ENCODE results near the gene CCPG1. TPM values are rescaled to one million over a fixed set of nuclear protein-coding genes. Genes with fewer than 3 reads are reported as not detected.

The CCPG1 gene
- total and polyA plus RNA-seq, 2 of the 13 experiments (the other 11 are each of a cell fraction or from before 2014, with no cell fraction given), result 16.1 to 19.5 TPM

DNA sequence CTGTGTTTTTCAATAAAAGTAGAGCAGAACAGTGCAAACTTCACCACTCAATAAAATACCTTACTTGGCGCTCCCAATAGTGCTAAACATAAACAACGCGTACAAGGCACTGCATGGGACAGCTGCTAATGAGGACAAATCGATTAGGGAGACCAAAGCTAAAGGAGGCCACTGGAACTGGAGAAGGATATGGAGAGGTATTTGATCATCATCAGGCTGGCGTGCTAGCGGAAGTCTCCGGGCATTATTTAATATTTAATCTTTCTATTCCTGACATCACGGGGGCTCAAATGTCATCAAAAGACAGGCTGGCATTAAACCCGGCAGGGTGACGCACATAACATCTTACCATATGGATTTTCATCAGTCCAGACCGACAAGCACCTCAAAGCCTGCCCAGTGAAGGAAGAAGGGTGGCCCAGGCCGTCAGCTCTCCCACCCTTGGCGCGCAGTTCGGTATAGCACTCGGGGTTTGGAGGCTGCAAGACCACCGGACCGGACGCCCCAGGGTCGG is 604 bp downstream of the CCPG1 start (continued):
- TF ChIP-seq MAF1 (CRISPR knock-in tag; IDR thresholded peaks at IDR 0.05; ENCODE audit: borderline replicate concordance), result no peak
- TF ChIP-seq, protein P1, sequence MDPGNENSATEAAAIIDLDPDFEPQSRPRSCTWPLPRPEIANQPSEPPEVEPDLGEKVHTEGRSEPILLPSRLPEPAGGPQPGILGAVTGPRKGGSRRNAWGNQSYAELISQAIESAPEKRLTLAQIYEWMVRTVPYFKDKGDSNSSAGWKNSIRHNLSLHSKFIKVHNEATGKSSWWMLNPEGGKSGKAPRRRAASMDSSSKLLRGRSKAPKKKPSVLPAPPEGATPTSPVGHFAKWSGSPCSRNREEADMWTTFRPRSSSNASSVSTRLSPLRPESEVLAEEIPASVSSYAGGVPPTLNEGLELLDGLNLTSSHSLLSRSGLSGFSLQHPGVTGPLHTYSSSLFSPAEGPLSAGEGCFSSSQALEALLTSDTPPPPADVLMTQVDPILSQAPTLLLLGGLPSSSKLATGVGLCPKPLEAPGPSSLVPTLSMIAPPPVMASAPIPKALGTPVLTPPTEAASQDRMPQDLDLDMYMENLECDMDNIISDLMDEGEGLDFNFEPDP (CRISPR knock-in tag; conservative IDR thresholded peaks at IDR 0.05), result no peak
- TF ChIP-seq ZNF749 (CRISPR knock-in tag; IDR thresholded peaks at IDR 0.05; ENCODE audit: borderline replicate concordance), result peak; percentile 61; the same call in 1 of the 2 replicates

DNA sequence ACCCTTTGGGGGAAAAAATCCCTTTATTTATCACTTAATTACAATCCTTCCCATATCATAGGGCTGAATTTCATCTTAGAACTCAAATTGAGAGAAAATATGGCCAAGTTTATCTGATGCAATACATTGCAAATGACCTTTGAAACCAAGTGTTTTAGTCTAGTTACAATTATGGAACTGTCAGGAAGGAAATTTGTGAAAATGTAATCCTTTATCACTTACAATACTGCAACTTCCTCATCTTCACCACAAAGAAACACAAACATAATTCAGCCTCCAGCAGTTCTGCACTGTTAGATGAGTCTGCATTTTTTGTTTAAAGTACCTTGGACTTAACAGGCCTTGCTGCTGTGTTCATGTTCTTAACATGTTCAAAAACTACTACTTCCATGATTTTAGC is 4.6 kb downstream of the CCPG1 start:
- Histone ChIP-seq H3K9me3 (ENCODE audit: low read length) (no peaks in the 10 kb centered on the region), H3K4me1 (ENCODE audit: insufficient read depth, low read length) (peaks cover 40% of the 10 kb centered on the region), H3K9ac (ENCODE audit: insufficient read depth, low read depth, low read length) (peak overlapping the region; percentile 41), H3K36me3 (replicated peaks in 1 of 2; ENCODE audit: control insufficient read depth in 1 of 2, insufficient read depth in 2 of 2, low read length in 2 of 2) (no peaks in the 10 kb centered on the region), H3K27ac (ENCODE audit: extremely low read length, insufficient read depth, low read length) (peak overlapping the region; percentile 66), H3K4me2 (ENCODE audit: low read depth, low read length) (peak overlapping the region; percentile 40), H3K79me2 (ENCODE audit: insufficient read depth, low read length) (no peaks in the 10 kb centered on the region), H2AFZ (ENCODE audit: low read length) (no peak overlapping the region), H3K27me3 (ENCODE audit: control insufficient read depth in 1 of 2, insufficient read depth in 2 of 2, low read length in 2 of 2) (no peaks in the 10 kb centered on the region), H3K4me3 (replicated peaks in 1 of 3; ENCODE audit: insufficient read depth in 1 of 3, low read depth in 2 of 3, low read length in 3 of 3) (peak overlapping the region in 1 of 3 experiments; percentile 3; a peak in 1 of 6 replicates), H4K20me1 (ENCODE audit: insufficient read depth, low read length) (no peaks in the 10 kb centered on the region)
- POLR2A ChIA-PET, result no interaction called here
- no TSS peak for BruUV-seq (replicated peaks)
- FAIRE-seq (peak; percentile 60), ATAC-seq (no peak), DNase-seq (ENCODE audit: low spot score) (peak; percentile 44)
- intact Hi-C loops (cut with micrococcal nuclease; ENCODE audit: unreplicated experiment) (no loop called here), in situ Hi-C loops (cut with HindIII; ENCODE audit: extremely low pct_ligation_motif_present, low pct_unique_long_range_greater_than_20kb) (no loop called here)
- CTCF ChIA-PET (ENCODE audit: low intra/inter-chr PET ratio, low total read pairs), result no interaction called here
- TF ChIP-seq ELF3 (CRISPR knock-in tag; IDR thresholded peaks at IDR 0.05) (peak; percentile 62), DNMT1 (CRISPR knock-in tag; IDR thresholded peaks at IDR 0.05) (no peak), ZNF589 (CRISPR knock-in tag; conservative IDR thresholded peaks at IDR 0.05) (no peak), HNF4G (IDR thresholded peaks at IDR 0.05; ENCODE audit: borderline replicate concordance, low read depth, low read length) (0 out of 2 replicates have a peak, but pooled peaks have one; percentile 39), HNF4G (CRISPR knock-in tag; IDR thresholded peaks at IDR 0.05; ENCODE audit: borderline replicate concordance, low read depth) (no peak)
- TF ChIP-seq, protein P2, sequence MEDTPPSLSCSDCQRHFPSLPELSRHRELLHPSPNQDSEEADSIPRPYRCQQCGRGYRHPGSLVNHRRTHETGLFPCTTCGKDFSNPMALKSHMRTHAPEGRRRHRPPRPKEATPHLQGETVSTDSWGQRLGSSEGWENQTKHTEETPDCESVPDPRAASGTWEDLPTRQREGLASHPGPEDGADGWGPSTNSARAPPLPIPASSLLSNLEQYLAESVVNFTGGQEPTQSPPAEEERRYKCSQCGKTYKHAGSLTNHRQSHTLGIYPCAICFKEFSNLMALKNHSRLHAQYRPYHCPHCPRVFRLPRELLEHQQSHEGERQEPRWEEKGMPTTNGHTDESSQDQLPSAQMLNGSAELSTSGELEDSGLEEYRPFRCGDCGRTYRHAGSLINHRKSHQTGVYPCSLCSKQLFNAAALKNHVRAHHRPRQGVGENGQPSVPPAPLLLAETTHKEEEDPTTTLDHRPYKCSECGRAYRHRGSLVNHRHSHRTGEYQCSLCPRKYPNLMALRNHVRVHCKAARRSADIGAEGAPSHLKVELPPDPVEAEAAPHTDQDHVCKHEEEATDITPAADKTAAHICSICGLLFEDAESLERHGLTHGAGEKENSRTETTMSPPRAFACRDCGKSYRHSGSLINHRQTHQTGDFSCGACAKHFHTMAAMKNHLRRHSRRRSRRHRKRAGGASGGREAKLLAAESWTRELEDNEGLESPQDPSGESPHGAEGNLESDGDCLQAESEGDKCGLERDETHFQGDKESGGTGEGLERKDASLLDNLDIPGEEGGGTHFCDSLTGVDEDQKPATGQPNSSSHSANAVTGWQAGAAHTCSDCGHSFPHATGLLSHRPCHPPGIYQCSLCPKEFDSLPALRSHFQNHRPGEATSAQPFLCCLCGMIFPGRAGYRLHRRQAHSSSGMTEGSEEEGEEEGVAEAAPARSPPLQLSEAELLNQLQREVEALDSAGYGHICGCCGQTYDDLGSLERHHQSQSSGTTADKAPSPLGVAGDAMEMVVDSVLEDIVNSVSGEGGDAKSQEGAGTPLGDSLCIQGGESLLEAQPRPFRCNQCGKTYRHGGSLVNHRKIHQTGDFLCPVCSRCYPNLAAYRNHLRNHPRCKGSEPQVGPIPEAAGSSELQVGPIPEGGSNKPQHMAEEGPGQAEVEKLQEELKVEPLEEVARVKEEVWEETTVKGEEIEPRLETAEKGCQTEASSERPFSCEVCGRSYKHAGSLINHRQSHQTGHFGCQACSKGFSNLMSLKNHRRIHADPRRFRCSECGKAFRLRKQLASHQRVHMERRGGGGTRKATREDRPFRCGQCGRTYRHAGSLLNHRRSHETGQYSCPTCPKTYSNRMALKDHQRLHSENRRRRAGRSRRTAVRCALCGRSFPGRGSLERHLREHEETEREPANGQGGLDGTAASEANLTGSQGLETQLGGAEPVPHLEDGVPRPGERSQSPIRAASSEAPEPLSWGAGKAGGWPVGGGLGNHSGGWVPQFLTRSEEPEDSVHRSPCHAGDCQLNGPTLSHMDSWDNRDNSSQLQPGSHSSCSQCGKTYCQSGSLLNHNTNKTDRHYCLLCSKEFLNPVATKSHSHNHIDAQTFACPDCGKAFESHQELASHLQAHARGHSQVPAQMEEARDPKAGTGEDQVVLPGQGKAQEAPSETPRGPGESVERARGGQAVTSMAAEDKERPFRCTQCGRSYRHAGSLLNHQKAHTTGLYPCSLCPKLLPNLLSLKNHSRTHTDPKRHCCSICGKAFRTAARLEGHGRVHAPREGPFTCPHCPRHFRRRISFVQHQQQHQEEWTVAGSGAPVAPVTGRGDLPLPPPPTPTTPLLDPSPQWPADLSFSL (CRISPR knock-in tag; IDR thresholded peaks at IDR 0.05), result no peak
- TF ChIP-seq, protein P3, sequence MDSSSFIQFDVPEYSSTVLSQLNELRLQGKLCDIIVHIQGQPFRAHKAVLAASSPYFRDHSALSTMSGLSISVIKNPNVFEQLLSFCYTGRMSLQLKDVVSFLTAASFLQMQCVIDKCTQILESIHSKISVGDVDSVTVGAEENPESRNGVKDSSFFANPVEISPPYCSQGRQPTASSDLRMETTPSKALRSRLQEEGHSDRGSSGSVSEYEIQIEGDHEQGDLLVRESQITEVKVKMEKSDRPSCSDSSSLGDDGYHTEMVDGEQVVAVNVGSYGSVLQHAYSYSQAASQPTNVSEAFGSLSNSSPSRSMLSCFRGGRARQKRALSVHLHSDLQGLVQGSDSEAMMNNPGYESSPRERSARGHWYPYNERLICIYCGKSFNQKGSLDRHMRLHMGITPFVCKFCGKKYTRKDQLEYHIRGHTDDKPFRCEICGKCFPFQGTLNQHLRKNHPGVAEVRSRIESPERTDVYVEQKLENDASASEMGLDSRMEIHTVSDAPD (CRISPR knock-in tag; IDR thresholded peaks at IDR 0.05), result no peak
- TF ChIP-seq, protein P4, sequence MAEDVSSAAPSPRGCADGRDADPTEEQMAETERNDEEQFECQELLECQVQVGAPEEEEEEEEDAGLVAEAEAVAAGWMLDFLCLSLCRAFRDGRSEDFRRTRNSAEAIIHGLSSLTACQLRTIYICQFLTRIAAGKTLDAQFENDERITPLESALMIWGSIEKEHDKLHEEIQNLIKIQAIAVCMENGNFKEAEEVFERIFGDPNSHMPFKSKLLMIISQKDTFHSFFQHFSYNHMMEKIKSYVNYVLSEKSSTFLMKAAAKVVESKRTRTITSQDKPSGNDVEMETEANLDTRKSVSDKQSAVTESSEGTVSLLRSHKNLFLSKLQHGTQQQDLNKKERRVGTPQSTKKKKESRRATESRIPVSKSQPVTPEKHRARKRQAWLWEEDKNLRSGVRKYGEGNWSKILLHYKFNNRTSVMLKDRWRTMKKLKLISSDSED (CRISPR knock-in tag; IDR thresholded peaks at IDR 0.05), result no peak

Measured in HepG2 (cell line).